Heart right ventricle (tissue), 16 donors: ENCODE measurements around the gene PTPRE. TPM values are rescaled to one million over a fixed set of nuclear protein-coding genes. Genes with fewer than 3 reads are reported as not detected.

ENCODE experiments used
- ATAC-seq, 8 donors: fragments of 200-7000 bp; cut with Tn5 transposase; one replicate each; pipeline ENCODE4 v1.9.1; 2020; ENCODE audit warnings: mild to moderate bottlenecking in 8 of 8, moderate library complexity in 8 of 8, moderate number of reproducible peaks in 1 of 8
- DNase-seq, 2 donors: peaks; one replicate each; pipeline ENCODE4 v3.0.0-alpha.2; 2020
- H3K27ac ChIP-seq, 10 donors: fragments of 200-600 bp; sonication (generic) in 2 of 10; one replicate each; pipeline versions ENCODE4 v1.5.0 to v1.8.0; 2020 to 2022; ENCODE audit warnings: mild to moderate bottlenecking in 3 of 10
- H3K27me3 ChIP-seq, 7 donors: fragments of 200-600 bp; one replicate each; pipeline ENCODE4 v1.8.0; 2021 to 2022; ENCODE audit warnings: mild to moderate bottlenecking in 2 of 7
- H3K36me3 ChIP-seq, 9 donors: fragments of 200-600 bp; sonication (generic) in 1 of 9; one replicate each; pipeline versions ENCODE4 v1.5.0 to v1.8.0; 2020 to 2022; ENCODE audit warnings: mild to moderate bottlenecking in 2 of 9
- H3K4me1 ChIP-seq, 9 donors: fragments of 200-600 bp; sonication (generic) in 1 of 9; one replicate each; pipeline versions ENCODE4 v1.5.0 to v1.8.0; 2020 to 2022; ENCODE audit warnings: mild to moderate bottlenecking in 4 of 9
- H3K4me3 ChIP-seq, 10 donors: fragments of 200-600 bp; sonication (generic) in 2 of 10; one replicate each; pipeline versions ENCODE4 v1.5.0 to v1.8.0; 2020 to 2022; ENCODE audit warnings: mild to moderate bottlenecking in 7 of 10, moderate library complexity in 2 of 10
- H3K9me3 ChIP-seq, 11 donors: fragments of 200-600 bp in 10 of 11; sonication (generic) in 2 of 11; one replicate each; pipeline versions ENCODE4 v1.5.0 to v1.8.0; 2013 to 2022; ENCODE audit warnings: mild to moderate bottlenecking in 2 of 11, control low read depth in 1 of 11, moderate library complexity in 1 of 11
- WGBS, 2 donors: extraction: QIAGEN DNeasy Blood & Tissue Kit; methylation state at CpG; one replicate each; pipeline ENCODE4 v1.1.7; 2013; ENCODE audit warnings: inconsistent platforms in 1 of 2; 5-methylcytosine and 5-hydroxymethylcytosine counted together
- intact Hi-C, 10 donors: fragments of 100-400 bp; cut with DNase I; formaldehyde crosslinking; loops; one replicate each; pipeline versions ENCODE4 v1.11.1 to v1.14.2; 2022
- polyA plus RNA-seq, 2 donors: library from polyadenylated mRNA; stranded (reverse); fragments of 200-250 nt; gene quantifications; one replicate each; pipeline ENCODE4 v1.2.3, GENCODE V29; 2013
- total RNA-seq, 10 donors: library from RNA; stranded (reverse); fragmentation: NEBNext Ultra II Directional in 3 of 10; extraction: Animal tissue kit (Norgen Biotek cat#: 25700) in 3 of 10; gene quantifications; one replicate each; pipeline versions ENCODE4 v1.2.1 to v1.2.4, GENCODE V29; 2021 to 2023
- TF ChIP-seq, protein P1 (sequence below), 9 donors: fragments of 200-600 bp; sonication (generic) in 2 of 9; IDR thresholded peaks; one replicate each; pipeline versions ENCODE4 v1.5.0 to v1.8.0; 2021 to 2022; ENCODE audit warnings: antibody characterized with exemption in 9 of 9, mild to moderate bottlenecking in 5 of 9, moderate library complexity in 1 of 9
- donor health status: Arrhythmogenic right ventricular cardiomyopathy.
- donor health status: ischemic (EF 13 %, LVEDD 7.1; RV severe dilation, severe dysfunction).
- donor health status: healthy with polysubstance abuse.
- donor health status: DM: no; HTN: yes; CAD: no.
- donor health status: DM: no; HTN: no; CAD: no.
- donor health status: ischemic (EF 25% LVEDD 6.9; RV normal size, moderate dysfunction).
- donor health status: ischemic (EF 25% LVEDD 5.7; RV mildly dilated, moderate dysfunction).
- donor health status: healthy.
- donor health status: DM: yes; HTN: yes; CAD: no.
- donor health status: Ischemic cardiomyopathy.
- donor health status: ischemic (EF 35%, LVEDD 5.7; RV mildly dilated, moderate dysfunction).
- donor health status: nonischemic (EF 11% LVEDD 7.7; RV severe dilation, severe dysfunction).
- donor health status: DM: yes; HTN: yes; CAD: no.
- donor health status: PGD.
- donor health status: ischemic (EF 29% LVEDD 5.4; RV normal size, mild dysfunction).
- donor health status: nonischemic (EF 23%, LVEDD 6.1; RV moderate dilation, normal function).

Gene PTPRE
- total and polyA plus RNA-seq, 12 donors, result 6.1 to 42.8 (median 22.1) TPM

DNA sequence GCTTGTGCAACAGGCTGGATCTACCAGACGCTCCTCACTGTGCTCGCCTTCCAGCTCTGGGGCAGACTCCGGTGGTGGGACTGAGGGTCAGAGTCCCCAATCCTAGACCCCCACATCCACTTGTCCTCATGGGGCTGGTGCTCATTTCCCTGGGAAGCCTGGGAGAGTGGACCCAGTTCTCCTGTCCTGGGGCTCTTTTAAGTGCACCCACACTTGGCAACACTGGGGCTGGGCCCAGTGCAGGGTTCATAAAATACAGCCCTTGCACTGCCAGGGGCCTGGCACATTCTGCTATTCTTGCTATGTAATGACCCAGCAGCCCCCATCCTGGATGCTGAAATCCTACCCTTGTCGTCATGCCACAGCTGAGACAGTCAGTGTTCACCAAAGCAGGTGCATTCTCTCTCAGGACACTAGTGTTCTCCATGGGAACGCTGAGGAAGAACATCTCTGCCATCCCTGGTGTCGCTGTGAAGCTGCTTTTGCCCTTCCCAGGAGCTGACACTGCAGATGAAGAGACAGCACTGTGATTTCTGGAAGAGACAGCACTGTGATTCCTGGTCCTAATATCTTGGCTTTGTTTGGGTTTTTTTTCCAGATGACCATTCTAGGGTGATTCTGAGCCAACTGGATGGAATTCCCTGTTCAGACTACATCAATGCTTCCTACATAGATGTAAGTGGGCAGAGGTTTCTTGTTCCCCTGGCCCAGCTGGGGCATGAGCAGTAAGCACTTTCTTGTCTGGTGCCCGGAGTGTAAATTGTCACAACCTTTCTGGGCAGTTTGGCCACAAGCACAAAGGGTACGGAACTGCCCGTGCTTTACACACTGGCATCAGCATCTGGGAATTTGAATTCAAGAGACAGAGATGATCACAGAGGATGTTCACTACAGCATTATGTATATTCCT lies 153.7 kb downstream of the PTPRE start:
- TF ChIP-seq, protein P1, sequence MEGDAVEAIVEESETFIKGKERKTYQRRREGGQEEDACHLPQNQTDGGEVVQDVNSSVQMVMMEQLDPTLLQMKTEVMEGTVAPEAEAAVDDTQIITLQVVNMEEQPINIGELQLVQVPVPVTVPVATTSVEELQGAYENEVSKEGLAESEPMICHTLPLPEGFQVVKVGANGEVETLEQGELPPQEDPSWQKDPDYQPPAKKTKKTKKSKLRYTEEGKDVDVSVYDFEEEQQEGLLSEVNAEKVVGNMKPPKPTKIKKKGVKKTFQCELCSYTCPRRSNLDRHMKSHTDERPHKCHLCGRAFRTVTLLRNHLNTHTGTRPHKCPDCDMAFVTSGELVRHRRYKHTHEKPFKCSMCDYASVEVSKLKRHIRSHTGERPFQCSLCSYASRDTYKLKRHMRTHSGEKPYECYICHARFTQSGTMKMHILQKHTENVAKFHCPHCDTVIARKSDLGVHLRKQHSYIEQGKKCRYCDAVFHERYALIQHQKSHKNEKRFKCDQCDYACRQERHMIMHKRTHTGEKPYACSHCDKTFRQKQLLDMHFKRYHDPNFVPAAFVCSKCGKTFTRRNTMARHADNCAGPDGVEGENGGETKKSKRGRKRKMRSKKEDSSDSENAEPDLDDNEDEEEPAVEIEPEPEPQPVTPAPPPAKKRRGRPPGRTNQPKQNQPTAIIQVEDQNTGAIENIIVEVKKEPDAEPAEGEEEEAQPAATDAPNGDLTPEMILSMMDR (IDR thresholded peaks at IDR 0.05), result no peak
- Histone ChIP-seq H3K27ac (peak overlapping the region in 4 of 10 donors; percentile 9 to 95 (median 52)), H3K9me3 (no peaks in the 10 kb centered on the region), H3K4me1 (peaks cover 0 to 79% (median 32%) of the 10 kb centered on the region in 9 donors), H3K27me3 (no peaks in the 10 kb centered on the region), H3K4me3 (no peak overlapping the region), H3K36me3 (peaks cover 0 to 97% (median 2%) of the 10 kb centered on the region in 9 donors)
- no peak for ATAC-seq
- no peak for DNase-seq
- intact Hi-C loops, result loop anchor here in 3 of 10 donors (10.0 kb wide), 2 partner anchors 46 to 346 kb away; no protein-coding TSS in a partner anchor
- 96% methylated on average over 9 of the region's 9 CpGs for WGBS, 2 donors

DNA sequence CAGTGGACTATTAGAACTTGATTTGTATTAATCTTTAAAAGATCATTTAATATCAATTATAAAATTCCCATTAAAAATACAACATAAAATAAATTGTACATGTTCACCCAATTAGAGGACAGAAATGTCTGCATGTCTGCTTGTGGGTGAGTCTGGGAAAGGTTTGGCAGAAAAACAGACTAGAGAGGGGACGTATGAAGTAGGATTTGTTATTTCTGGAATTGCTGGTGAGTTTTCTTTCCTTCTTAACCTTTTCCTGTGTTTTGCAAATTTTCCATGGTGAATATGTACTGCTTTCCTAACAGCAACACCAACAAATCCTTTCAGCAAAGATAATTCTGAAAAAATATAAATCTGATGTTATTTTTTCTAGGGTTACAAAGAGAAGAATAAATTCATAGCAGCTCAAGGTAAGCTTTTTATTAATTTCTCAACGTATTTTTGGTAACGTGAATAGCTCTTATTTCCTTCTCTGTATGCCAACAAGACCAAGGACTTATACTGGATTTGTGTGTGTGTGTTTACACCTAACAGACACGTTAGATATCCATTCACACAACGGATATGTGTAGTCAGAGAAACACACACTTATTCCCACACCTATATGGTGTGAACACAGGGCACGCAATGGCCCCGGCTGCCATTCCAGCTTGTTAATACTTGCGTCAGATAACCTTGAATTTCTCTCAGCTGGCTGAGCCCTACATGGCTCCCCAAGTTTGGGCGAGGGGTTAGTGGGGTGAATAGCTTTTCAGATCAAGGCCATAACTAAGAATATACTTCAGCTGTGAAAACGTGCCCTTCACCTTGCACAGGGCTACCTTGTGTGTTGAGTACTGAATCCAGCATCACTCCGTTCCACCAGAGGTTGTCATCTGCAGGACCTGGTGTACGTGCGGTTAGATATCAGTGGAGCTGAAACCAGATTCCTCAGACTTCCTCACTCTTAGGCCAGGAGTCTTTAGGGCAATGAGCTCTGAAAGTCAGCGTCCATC lies 154.7 kb downstream of the PTPRE start:
- Histone ChIP-seq H3K36me3 (peaks cover 0 to 97% (median 12%) of the 10 kb centered on the region in 9 donors), H3K27ac (peak overlapping the region in 6 of 10 donors; percentile 43 to 95 (median 74))
- intact Hi-C loops, result loop anchor here in 3 of 10 donors (10.0 kb wide), 2 partner anchors 47 to 347 kb away; no protein-coding TSS in a partner anchor

GRCh38 chr10:128062331-128062880 lies 155.5 kb downstream of the PTPRE start:
- TF ChIP-seq, protein P1 (IDR thresholded peaks at IDR 0.05), result no peak
- 39 to 43% methylated on average over 11 of the region's 11 CpGs for WGBS, 2 donors
- DNase-seq (no peak), ATAC-seq (peak in 3 of 8 donors; percentile 4 to 8 (median 7))
- H3K4me1 ChIP-seq, result peaks cover 0 to 84% (median 32%) of the 10 kb centered on the region in 9 donors
- intact Hi-C loops, result loop anchor here in 3 of 10 donors (10.0 kb wide), 2 partner anchors 48 to 348 kb away; no protein-coding TSS in a partner anchor
- H3K27me3 ChIP-seq, result no peaks in the 10 kb centered on the region
- no peaks in the 10 kb centered on the region for H3K9me3 ChIP-seq
- H3K4me3 ChIP-seq, result peak overlapping the region in 6 of 10 donors; percentile 1 to 36 (median 13)
- H3K36me3 ChIP-seq, result peaks cover 0 to 97% (median 12%) of the 10 kb centered on the region in 9 donors
- peak overlapping the region in 9 of 10 donors; percentile 2 to 95 (median 74) for H3K27ac ChIP-seq

More for the DNA sequence above, 154.7 kb downstream of the PTPRE start:
- WGBS, 2 donors, result 80 to 83% methylated on average over 14 of the region's 14 CpGs
- DNase-seq, result no peak
- H3K4me1 ChIP-seq, result peaks cover 0 to 84% (median 32%) of the 10 kb centered on the region in 9 donors
- TF ChIP-seq, protein P1 (IDR thresholded peaks at IDR 0.05), result no peak
- no peak for ATAC-seq
- peak overlapping the region in 1 of 10 donors; percentile 36 for H3K4me3 ChIP-seq
- H3K27me3 ChIP-seq, result no peaks in the 10 kb centered on the region
- no peaks in the 10 kb centered on the region for H3K9me3 ChIP-seq
